Stimulated activated CD4-positive, alpha-beta T cell treated with anti-CD3 and anti-CD28 coated beads, TNF-alpha, amount 100 ng/mL, for 48 hours (primary cell): ENCODE measurements around the gene HCN2.

ENCODE experiments used
- DNase-seq, 3 donors: peaks; one replicate each; pipeline ENCODE4 v3.0.0-alpha.2; 2020; ENCODE audit warnings: low read depth in 3 of 3

The HCN2 gene

GRCh38 chr19:571566-571974, 18.1 kb upstream of the HCN2 start:
- no peak for DNase-seq

- peak; percentile 97 to 98 (median 98) for DNase-seq
Measured at GRCh38 chr19:572140-572742, 17.4 kb upstream of the HCN2 start, which contains the start of gene BSG. Gene BSG (plus strand): TSS chr19:572596. CDS start chr19:572635, 39 bp downstream.

- no peak for DNase-seq
Measured at GRCh38 chr19:572743-573518, 16.8 kb upstream of the HCN2 start.

- DNase-seq, result no peak
Measured at GRCh38 chr19:573519-573825, 16.2 kb upstream of the HCN2 start.

- DNase-seq, result no peak
Measured at GRCh38 chr19:574658-575526, 14.8 kb upstream of the HCN2 start.

GRCh38 chr19:575527-576506, 13.9 kb upstream of the HCN2 start:
- no peak for DNase-seq

GRCh38 chr19:576768-577438, 12.8 kb upstream of the HCN2 start:
- DNase-seq, result no peak

- no peak for DNase-seq
Measured at GRCh38 chr19:577439-578392, 12.0 kb upstream of the HCN2 start.

- DNase-seq, result no peak
Measured at GRCh38 chr19:579111-579841, 10.4 kb upstream of the HCN2 start.

- no peak for DNase-seq
Measured at GRCh38 chr19:579842-580155, 9.9 kb upstream of the HCN2 start.

GRCh38 chr19:580274-580835, 9.3 kb upstream of the HCN2 start:
- no peak for DNase-seq

GRCh38 chr19:581399-582111, 8.1 kb upstream of the HCN2 start:
- DNase-seq, result no peak

- no peak for DNase-seq
Measured at GRCh38 chr19:582497-583197, 7.0 kb upstream of the HCN2 start.

GRCh38 chr19:583198-583967, 6.3 kb upstream of the HCN2 start:
- no peak for DNase-seq

GRCh38 chr19:583968-584239, 5.8 kb upstream of the HCN2 start:
- DNase-seq, result no peak

GRCh38 chr19:584240-585001, 5.3 kb upstream of the HCN2 start:
- peak in 2 of 3 donors; percentile 38 to 63 for DNase-seq
